ENCODE measurements around the gene CD44.

CD44 gene

DNA sequence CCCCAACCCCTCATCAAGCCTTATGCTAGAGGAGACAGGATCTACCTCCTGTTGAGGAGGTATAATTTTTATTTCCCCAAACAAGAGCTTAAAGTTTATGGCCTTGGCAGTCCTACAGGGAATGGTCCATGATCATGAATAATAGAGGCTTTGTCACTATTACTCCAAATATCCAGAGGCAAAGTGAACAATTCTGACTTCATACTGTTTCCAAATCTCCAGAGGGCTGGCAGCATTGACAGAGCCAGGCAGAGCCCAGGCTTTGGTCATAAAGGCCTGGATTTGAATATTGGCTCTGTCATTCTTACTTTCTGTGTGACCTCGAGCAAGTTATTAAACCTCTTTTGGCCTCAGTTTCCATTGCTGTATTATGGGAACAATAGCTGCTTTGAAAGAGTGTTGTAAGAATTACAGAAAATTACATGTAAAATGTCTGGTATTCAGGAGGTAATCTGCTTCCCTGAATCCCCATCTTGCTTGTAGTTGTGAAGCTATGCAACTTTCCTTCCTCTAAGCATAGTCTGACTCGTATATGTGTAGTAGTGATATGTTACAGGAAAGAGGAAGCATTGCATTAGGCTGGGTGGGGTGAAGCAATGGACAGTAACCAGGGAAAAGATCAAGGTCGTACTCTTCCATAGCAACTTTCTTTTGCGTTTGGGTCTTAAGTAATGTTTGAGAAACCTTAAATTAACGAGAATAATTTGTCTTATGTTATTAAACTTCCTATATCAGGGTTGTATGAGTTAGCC lies 88.8 kb downstream of the CD44 start:
- Mint-ChIP-seq H3K27me3 (ENCODE audit: low read depth) (no peaks in the 10 kb centered on the region), H3K9me3 (peaks cover 4% of the 10 kb centered on the region), H3K4me3 (no peak overlapping the region), H3K4me1 (ENCODE audit: low read depth) (peaks cover 15% of the 10 kb centered on the region), H3K27ac (no peak overlapping the region), H3K36me3 (ENCODE audit: low read depth) (peaks cover 86% of the 10 kb centered on the region)

DNA sequence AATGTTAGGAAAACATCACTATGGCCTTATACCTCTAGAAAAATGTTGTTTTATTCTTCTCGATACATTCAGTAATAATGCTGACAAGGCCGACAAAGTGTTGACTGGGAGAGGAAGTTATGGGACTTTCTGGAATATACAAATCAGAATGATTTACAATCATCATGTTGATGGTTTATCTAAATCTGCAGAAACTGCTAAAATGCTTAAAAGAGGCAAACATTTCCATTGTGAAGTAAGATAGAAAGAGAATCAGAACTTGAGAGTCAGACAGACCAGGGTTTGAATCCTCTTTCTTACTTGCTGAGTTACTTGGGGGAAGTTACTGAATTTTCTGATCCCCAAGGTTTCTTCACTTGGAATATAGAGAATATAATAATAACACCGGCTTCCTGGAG lies 89.4 kb downstream of the CD44 start:
- Mint-ChIP-seq H3K4me1 (ENCODE audit: low read depth) (peaks cover 16% of the 10 kb centered on the region), H3K36me3 (ENCODE audit: low read depth) (peaks cover 83% of the 10 kb centered on the region), H3K4me3 (no peak overlapping the region), H3K9me3 (peaks cover 4% of the 10 kb centered on the region), H3K27me3 (ENCODE audit: low read depth) (no peaks in the 10 kb centered on the region), H3K27ac (no peak overlapping the region)

DNA sequence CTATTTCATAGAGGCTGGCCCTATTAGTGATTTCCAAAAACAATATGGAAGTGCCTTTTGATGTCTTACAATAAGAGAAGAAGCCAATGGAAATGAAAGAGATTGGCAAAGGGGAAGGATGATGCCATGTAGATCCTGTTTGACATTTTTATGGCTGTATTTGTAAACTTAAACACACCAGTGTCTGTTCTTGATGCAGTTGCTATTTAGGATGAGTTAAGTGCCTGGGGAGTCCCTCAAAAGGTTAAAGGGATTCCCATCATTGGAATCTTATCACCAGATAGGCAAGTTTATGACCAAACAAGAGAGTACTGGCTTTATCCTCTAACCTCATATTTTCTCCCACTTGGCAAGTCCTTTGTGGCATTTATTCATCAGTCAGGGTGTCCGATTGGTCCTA lies 91.4 kb downstream of the CD44 start:
- Mint-ChIP-seq H3K4me3 (no peak overlapping the region), H3K27me3 (ENCODE audit: low read depth) (no peaks in the 10 kb centered on the region), H3K27ac (no peak overlapping the region), H3K4me1 (ENCODE audit: low read depth) (peaks cover 31% of the 10 kb centered on the region), H3K9me3 (peaks cover 19% of the 10 kb centered on the region), H3K36me3 (ENCODE audit: low read depth) (peaks cover 82% of the 10 kb centered on the region)

DNA sequence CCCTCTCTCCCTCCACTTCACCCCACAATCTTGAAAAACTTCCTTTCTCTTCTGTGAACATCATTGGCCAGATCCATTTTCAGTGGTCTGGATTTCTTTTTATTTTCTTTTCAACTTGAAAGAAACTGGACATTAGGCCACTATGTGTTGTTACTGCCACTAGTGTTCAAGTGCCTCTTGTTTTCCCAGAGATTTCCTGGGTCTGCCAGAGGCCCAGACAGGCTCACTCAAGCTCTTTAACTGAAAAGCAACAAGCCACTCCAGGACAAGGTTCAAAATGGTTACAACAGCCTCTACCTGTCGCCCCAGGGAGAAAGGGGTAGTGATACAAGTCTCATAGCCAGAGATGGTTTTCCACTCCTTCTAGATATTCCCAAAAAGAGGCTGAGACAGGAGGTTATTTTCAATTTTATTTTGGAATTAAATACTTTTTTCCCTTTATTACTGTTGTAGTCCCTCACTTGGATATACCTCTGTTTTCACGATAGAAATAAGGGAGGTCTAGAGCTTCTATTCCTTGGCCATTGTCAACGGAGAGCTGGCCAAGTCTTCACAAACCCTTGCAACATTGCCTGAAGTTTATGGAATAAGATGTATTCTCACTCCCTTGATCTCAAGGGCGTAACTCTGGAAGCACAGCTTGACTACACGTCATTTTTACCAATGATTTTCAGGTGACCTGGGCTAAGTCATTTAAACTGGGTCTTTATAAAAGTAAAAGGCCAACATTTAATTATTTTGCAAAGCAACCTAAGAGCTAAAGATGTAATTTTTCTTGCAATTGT lies 92.3 kb downstream of the CD44 start:
- peaks cover 78% of the 10 kb centered on the region for H3K36me3 Mint-ChIP-seq (ENCODE audit: low read depth)
- H3K4me3 Mint-ChIP-seq, result no peak overlapping the region
- no peak overlapping the region for H3K27ac Mint-ChIP-seq
- no peaks in the 10 kb centered on the region for H3K27me3 Mint-ChIP-seq (ENCODE audit: low read depth)
- peaks cover 39% of the 10 kb centered on the region for H3K4me1 Mint-ChIP-seq (ENCODE audit: low read depth)
- H3K9me3 Mint-ChIP-seq, result peaks cover 19% of the 10 kb centered on the region

DNA sequence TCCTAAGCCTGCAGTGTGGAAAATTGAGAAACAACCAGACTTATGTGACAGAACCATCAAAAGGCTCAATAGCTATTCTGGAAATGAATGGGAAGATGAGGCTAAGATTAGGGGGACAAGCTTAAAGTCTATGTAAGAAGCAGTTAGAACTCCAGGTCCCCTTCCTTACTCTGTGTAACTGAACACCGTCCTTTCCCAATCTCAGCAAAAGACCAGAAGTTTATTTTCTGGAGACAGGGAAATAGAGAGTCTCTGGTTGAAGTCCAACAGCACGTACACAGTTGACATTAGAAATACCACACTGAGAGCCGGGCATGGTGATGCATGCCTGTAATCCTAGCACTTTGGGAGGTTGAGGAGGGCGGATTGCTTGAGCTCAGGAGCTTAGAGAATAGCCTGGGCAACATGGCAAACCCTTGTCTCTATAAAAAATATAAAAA lies 93.9 kb downstream of the CD44 start:
- peaks cover 63% of the 10 kb centered on the region for H3K36me3 Mint-ChIP-seq (ENCODE audit: low read depth)
- no peak overlapping the region for H3K4me3 Mint-ChIP-seq
- peaks cover 19% of the 10 kb centered on the region for H3K9me3 Mint-ChIP-seq
- peaks cover 54% of the 10 kb centered on the region for H3K4me1 Mint-ChIP-seq (ENCODE audit: low read depth)
- peaks cover under 1% of the 10 kb centered on the region for H3K27me3 Mint-ChIP-seq (ENCODE audit: low read depth)
- no peak overlapping the region for H3K27ac Mint-ChIP-seq

DNA sequence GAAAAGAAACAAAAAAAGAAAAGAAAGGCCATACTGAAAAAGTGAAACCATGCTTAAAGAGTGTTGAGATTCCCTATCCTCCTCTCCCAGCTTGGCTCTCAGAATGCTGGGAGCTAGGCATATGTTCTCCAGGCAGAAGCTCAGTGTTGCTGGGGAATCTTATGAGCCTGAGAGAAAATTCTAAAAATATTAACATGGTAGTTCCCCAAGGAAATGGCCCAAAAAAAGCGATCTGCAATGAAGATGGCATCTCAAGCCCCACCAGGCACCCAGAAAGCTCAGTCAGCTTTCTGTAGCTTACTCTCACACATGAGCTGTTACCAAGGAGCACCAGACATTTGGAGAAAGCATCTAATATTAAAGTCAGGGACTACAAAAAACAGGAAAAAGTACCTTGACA lies 94.5 kb downstream of the CD44 start:
- H3K4me1 Mint-ChIP-seq (ENCODE audit: low read depth), result peaks cover 54% of the 10 kb centered on the region
- peaks cover 5% of the 10 kb centered on the region for H3K27me3 Mint-ChIP-seq (ENCODE audit: low read depth)
- H3K9me3 Mint-ChIP-seq, result peaks cover 19% of the 10 kb centered on the region
- no peak overlapping the region for H3K27ac Mint-ChIP-seq
- peaks cover 60% of the 10 kb centered on the region for H3K36me3 Mint-ChIP-seq (ENCODE audit: low read depth)
- no peak overlapping the region for H3K4me3 Mint-ChIP-seq

DNA sequence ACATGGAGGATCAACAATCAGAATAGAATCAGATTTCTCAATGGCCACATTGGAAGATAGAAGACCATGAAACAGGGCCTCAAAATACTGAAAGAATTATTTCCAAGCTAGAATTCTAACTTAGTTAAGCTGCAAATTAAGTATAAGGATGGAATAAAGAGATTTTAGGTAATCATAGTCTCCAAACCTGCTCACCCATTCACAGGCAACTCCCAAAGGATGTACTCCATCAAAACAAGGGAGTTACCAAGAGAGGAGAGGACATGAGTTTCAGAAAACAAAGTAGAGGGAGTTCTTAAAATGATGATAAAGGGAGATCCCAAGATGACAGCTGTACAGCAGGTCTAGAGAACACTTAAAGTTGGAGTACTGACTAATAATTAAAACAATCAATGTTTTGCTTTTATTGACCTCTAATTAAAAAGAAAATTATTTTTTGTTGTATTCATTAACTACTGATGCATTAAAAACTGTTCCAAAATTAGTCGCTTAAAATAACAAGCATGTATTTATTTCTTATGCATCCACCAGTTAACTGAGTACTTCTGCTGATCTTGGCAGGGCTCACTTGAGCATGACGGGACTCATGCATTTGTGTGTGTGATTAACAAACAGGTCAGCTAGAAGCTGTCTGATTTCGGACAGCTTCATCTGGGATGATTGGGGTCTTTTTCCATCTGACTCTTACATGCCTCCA lies 95.6 kb downstream of the CD44 start:
- peaks cover 54% of the 10 kb centered on the region for H3K4me1 Mint-ChIP-seq (ENCODE audit: low read depth)
- no peak overlapping the region for H3K4me3 Mint-ChIP-seq
- peaks cover 19% of the 10 kb centered on the region for H3K9me3 Mint-ChIP-seq
- H3K27ac Mint-ChIP-seq, result no peak overlapping the region
- H3K27me3 Mint-ChIP-seq (ENCODE audit: low read depth), result peaks cover 10% of the 10 kb centered on the region
- H3K36me3 Mint-ChIP-seq (ENCODE audit: low read depth), result peaks cover 50% of the 10 kb centered on the region

DNA sequence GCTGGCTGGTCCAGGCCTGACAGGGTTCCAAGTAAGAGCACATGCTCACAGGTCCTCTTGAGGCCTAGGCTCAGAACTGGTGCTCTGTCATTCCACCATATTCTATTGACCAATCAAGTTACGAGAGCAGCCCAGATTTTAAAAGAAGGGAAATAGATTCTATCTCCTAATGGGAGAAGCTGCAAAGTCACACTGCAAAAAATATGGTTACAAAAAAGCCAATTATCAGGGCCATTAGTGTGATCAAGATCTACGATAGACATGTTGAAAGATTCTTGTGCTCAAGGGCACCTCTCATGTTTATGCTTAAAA lies 96.1 kb downstream of the CD44 start:
- H3K4me1 Mint-ChIP-seq (ENCODE audit: low read depth), result peaks cover 54% of the 10 kb centered on the region
- no peak overlapping the region for H3K4me3 Mint-ChIP-seq
- peaks cover 12% of the 10 kb centered on the region for H3K27me3 Mint-ChIP-seq (ENCODE audit: low read depth)
- peaks cover 45% of the 10 kb centered on the region for H3K36me3 Mint-ChIP-seq (ENCODE audit: low read depth)
- peaks cover 19% of the 10 kb centered on the region for H3K9me3 Mint-ChIP-seq
- H3K27ac Mint-ChIP-seq, result no peak overlapping the region

DNA sequence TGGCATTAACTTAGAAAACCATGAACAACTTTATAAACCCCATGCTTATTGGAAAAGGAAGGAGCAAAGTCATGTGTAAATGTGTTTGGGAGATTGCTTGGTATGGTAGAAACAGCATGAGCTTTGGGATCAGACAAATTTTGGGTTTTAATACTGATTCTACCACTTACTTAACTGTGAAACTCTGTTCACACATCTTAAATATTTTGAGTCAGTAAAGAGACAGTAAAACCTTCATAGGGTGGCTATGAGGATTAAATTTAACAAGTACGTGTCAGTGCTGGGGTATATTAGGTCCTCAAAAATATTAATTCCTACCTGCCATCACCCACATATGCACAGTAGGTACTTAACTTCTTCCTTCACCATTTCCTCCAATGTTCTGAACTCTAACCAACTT lies 96.5 kb downstream of the CD44 start:
- H3K4me3 Mint-ChIP-seq, result peak overlapping the region; percentile 22
- peaks cover 51% of the 10 kb centered on the region for H3K4me1 Mint-ChIP-seq (ENCODE audit: low read depth)
- peaks cover 19% of the 10 kb centered on the region for H3K9me3 Mint-ChIP-seq
- H3K27ac Mint-ChIP-seq, result peak overlapping the region; percentile 67
- H3K27me3 Mint-ChIP-seq (ENCODE audit: low read depth), result peaks cover 13% of the 10 kb centered on the region
- H3K36me3 Mint-ChIP-seq (ENCODE audit: low read depth), result peaks cover 41% of the 10 kb centered on the region

DNA sequence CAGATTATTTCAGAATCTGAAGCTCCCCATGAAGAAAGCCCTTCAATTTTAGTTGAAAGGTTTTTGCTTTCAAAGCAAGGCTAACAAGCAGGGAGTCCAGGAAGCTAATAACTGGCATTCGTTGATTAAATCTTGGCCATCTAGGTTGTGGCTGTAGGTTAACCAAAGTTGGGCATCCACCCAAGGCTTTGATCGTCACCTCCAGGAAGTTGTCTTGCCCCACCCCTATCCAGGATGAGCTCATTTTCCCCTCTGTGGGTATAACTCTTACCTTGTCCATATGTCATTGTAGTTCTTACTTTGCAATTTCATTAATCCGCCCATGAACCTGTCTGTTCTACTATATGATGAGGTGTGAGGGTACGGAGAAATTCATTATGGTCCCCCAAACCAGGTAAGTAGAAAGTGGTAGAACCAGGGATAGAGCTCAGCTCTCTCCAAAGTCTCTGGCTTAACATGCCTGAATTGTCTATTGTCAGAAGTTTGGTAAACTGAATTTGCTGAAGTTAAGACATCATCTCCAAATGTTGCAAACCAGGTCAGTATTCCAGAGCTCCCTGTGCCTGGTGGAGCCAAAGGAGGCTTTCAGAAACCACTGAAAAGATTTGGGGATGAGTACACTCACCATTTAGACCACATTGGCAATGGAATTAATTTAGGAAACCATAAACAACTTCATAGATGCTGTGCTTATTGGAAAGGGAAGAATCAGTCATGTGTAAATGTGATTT lies 97.1 kb downstream of the CD44 start:
- H3K4me3 Mint-ChIP-seq, result peak overlapping the region; percentile 22
- H3K36me3 Mint-ChIP-seq (ENCODE audit: low read depth), result peaks cover 35% of the 10 kb centered on the region
- H3K27me3 Mint-ChIP-seq (ENCODE audit: low read depth), result peaks cover 15% of the 10 kb centered on the region
- peaks cover 49% of the 10 kb centered on the region for H3K4me1 Mint-ChIP-seq (ENCODE audit: low read depth)
- peaks cover 19% of the 10 kb centered on the region for H3K9me3 Mint-ChIP-seq
- peak overlapping the region; percentile 67 for H3K27ac Mint-ChIP-seq

DNA sequence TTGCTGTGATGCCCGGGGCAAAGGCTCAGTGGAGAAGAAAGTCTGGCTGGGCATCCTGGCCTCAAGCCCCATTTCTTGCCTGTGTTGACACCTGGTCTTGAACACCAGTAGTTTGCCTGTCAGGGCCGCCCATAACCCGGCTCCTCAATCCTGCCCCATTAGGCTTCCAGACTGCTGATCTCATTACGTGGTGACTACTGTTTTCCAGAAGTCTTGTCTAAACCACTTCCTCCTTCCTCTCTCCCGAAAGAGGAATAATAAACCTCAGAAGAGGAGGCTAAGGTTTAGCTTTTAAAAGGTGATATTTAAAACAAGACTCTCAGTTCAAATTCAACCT lies 97.7 kb downstream of the CD44 start:
- peak overlapping the region; percentile 67 for H3K27ac Mint-ChIP-seq

DNA sequence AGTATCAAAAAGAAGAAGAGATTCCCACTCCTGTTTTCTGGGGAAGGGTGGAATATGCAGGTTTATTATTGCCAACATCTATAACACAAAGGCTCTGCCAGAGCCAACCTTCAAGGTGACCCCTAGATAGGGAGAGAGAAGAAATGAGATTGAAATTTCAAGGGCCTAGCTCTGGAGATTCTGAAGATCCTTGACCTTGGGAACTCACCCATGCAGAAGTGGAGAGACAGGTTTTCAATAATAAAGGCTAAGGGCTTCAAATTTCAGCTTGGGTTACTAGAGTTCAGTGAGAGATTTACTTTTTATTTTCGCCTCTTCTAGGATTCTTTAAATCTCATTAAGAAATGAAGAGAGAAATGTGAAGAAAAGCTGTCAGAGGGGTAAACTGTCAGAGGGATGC lies 98.4 kb downstream of the CD44 start:
- Mint-ChIP-seq H3K4me1 (ENCODE audit: low read depth) (peaks cover 54% of the 10 kb centered on the region), H3K27me3 (ENCODE audit: low read depth) (peaks cover 19% of the 10 kb centered on the region), H3K27ac (no peak overlapping the region), H3K9me3 (peaks cover 19% of the 10 kb centered on the region), H3K4me3 (no peak overlapping the region), H3K36me3 (ENCODE audit: low read depth) (peaks cover 24% of the 10 kb centered on the region)

More for the DNA sequence above, 97.7 kb downstream of the CD44 start:
- peaks cover 19% of the 10 kb centered on the region for H3K27me3 Mint-ChIP-seq (ENCODE audit: low read depth)
- peaks cover 19% of the 10 kb centered on the region for H3K9me3 Mint-ChIP-seq
- peaks cover 30% of the 10 kb centered on the region for H3K36me3 Mint-ChIP-seq (ENCODE audit: low read depth)
- peaks cover 51% of the 10 kb centered on the region for H3K4me1 Mint-ChIP-seq (ENCODE audit: low read depth)
- H3K4me3 Mint-ChIP-seq, result peak overlapping the region; percentile 22

DNA sequence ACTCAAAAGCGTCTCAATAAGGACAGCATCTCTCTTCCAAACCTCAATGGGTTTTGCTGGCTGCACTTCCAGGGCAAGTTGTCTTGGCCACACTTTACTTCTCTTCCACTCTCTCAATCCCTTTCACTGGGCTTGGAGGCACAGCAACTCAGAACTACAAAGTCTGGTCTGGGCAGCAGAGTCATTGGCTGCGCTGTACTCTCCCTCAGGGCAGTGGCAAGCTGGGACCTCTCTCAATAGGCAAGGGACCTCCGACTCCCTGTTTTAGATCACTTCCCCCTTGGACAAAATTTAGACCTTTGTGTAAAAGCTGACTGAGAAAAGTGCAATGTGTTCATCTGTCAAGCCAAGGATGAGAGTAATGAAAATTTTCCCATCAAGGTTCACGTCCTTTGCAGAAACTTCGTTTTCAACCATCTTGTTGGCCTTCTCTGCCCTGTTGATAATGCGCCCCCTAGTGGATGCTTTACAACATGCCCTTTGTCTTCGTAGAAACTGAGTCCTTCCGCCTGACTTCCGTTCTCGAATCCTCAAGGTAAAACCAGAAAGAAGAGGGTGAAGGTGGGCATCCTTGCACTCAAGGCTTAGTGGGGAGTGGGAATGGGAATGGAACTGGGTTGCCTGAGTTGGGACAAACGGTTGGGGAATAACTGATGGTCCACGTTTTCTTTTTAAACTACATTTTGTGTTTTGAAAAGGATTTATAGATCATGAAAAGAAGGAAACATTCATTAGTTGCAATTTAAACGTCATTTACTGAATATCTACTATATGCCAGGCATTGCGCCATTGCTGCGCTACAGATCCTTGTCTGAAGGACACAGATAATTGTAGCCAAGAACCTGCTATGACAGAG lies 99.1 kb downstream of the CD44 start:
- Mint-ChIP-seq H3K4me1 (ENCODE audit: low read depth) (peaks cover 56% of the 10 kb centered on the region), H3K36me3 (ENCODE audit: low read depth) (peaks cover 18% of the 10 kb centered on the region), H3K4me3 (no peak overlapping the region), H3K27ac (peak overlapping the region; percentile 52), H3K27me3 (ENCODE audit: low read depth) (peaks cover 21% of the 10 kb centered on the region), H3K9me3 (peaks cover 15% of the 10 kb centered on the region)
